NCI-H345 treated with DMSO at 0.1 percent for 48 hours (cell line): ENCODE measurements around the gene SNRPA1.

Source experiments
- DNase-seq: peaks from one replicate; lab custom pipeline; 2025; ENCODE audit not compliant: unreplicated experiment; lab: John Stamatoyannopoulos, UW

The SNRPA1 gene

DNA sequence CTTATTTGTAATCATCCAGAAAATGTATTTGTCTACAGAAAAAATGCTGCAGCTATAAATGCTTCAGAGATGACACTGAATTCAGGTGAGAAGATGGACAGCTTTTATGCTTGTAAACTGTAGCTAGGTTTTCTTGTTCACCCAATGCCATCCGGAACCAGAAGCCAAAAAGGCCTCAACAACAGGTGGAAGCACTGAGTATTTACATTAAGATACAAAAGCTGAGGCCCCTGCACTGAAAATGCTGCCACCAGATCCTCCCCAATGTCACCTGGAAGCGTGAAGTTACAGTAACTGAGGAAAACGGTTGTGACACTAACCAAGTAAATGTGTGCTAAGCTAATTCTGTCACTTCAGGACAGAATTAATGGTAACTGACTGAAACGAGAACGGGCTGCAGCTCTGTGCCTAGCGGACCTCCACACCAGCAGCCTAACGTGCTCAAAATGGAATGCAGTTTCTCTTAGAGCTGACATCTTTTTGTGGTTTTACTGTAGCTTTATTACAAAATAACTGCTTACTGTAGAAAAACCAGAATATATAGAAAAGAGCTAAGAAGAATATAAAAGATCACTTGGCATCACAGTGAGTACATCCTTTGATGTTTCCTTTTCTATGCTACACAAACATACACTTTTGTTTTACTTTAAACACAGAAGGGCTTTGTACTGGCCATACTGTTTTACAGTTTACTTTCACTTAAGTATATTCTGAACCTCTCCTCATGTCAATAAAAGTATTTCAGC, 50.8 kb downstream of the SNRPA1 start:
- no peak for DNase-seq

- DNase-seq = no peak
Observed at GRCh38 chr15:101243420-101243819, 51.6 kb downstream of the SNRPA1 start.

DNA sequence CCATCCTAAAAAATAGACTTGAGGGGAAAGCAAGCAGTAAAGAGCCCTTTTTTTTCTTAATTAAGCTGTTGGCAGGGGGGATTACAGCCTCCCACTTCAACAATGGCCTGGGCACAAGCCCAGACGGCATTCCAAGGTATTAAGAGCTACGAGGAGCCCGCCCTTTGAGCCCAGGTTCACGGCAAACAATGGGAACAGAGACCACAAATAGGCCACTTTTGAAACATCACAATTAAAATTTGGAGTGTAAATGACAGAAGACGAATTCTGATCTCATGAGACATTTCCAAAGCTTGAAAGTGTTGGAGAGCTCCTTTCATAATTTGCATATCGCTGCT, 52.1 kb downstream of the SNRPA1 start:
- no peak for DNase-seq

GRCh38 chr15:101242160-101242998, 52.7 kb downstream of the SNRPA1 start:
- DNase-seq = no peak

GRCh38 chr15:101240358-101240757, 54.7 kb downstream of the SNRPA1 start:
- DNase-seq = no peak

DNA sequence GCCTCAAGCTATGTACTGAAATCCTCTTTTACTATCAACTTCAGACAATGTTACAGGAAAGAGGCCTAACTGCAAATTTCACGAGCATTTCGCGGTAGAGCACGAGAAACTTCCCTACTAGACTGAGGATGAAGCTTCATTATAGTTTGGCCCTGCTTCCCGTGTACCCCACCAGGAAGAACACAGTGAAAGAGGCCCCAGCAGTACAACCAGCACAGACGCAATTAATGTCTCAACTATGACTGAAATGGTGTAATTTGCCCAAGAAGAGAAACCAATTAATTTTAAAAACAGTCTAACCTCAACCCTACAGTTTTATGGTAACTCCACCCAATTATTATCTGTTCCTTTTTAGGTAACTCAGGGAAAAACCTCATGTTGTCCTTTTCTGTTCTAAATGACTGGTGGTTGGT, 55.3 kb downstream of the SNRPA1 start:
- DNase-seq = no peak

- no peak for DNase-seq
Observed at GRCh38 chr15:101237251-101237650, 57.8 kb downstream of the SNRPA1 start.

DNA sequence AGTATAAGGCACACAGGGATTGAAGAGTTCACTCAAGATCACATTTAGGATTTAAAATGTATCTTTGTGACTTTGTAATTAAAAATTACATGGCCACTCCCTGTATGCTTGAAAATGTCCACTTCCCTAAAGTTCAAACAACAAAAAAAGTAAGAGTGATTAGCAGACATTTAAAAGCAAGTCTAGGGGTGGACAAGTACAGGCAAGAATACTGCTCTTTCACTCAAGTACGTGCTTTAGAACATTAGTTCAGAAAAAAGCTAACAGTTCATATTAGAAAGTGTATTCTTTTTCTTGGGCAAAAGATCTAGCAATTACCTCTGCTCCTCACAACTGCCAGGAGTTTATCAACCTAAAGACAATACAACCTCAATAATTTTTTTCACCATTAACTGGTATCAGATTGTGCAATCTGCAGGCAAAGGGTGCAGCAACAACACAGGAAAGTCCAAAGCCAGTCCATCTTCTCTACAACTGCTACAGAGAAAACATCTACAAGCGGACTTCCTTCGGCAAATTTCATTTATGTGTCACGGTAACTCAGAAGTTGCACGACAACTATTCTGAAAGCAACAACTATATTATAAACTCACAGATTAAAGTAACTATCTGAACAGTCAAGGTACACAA, 61.3 kb downstream of the SNRPA1 start:
- no peak for DNase-seq

DNA sequence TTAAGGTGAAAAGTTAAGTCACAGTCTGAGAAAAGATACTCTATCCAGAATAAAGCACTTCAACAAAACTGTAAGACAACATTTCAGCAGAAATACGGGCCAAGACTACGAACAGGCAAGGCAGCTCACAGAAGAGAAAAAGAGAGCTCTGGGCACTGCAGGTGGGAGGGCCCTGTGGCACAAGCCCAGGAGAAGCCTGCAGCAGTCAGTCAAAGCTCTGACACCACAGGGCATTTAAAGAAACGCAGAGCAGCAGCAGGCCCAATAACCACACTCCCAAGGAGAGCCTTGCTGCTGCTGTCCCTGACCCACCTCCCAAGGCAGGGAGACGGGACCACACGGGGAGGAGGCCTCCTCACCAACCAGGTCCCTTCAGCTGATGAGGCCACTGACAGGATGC, 62.4 kb downstream of the SNRPA1 start:
- DNase-seq = no peak
